Prostate gland (tissue), 2 donors: ENCODE results near the gene DICER1. TPM values are rescaled to one million over a fixed set of nuclear protein-coding genes. Genes with fewer than 3 reads are reported as not detected.

Experiments
- DNase-seq: peaks from one replicate; pipeline ENCODE4 v3.0.0-alpha.2; 2019; ENCODE audit warnings: low spot score
- H3K27ac ChIP-seq, 2 donors: fragments of 200-600 bp; sonication (generic); 2 replicates each; pipeline ENCODE4 v1.5.1; 2017 to 2019
- H3K27me3 ChIP-seq: fragments of 200-600 bp; sonication (generic); replicated peaks from 2 replicates; pipeline ENCODE4 v1.5.1; 2019; ENCODE audit not compliant: insufficient read depth
- H3K36me3 ChIP-seq, 2 donors: fragments of 200-600 bp; sonication (generic); 1 replicate in 1 of 2; 2 replicates in 1 of 2; pipeline versions ENCODE4 v1.5.1 to v1.8.1; 2017 to 2019
- H3K4me1 ChIP-seq: fragments of 200-600 bp; sonication (generic); replicated peaks from 2 replicates; pipeline ENCODE4 v1.5.1; 2019
- H3K4me3 ChIP-seq, 2 donors: fragments of 200-600 bp; sonication (generic); 2 replicates each; pipeline ENCODE4 v1.5.1; 2017 to 2019
- H3K9me3 ChIP-seq: fragments of 200-600 bp; sonication (generic); 2 replicates; pipeline ENCODE4 v1.5.1; 2017
- POLR2A ChIP-seq: fragments of 450-650 bp; IDR thresholded peaks from one replicate; pipeline ENCODE4 v1.6.1; 2016; ENCODE audit warnings: antibody characterized with exemption, mild to moderate bottlenecking
- POLR2AphosphoS5 ChIP-seq: sonication (generic); formaldehyde crosslinking; IDR thresholded peaks from one replicate; pipeline ENCODE4 v1.6.1; 2017; ENCODE audit warnings: antibody characterized with exemption
- WGBS: methylation state at CpG from one replicate; pipeline ENCODE4 v1.1.5; 2018; 5-methylcytosine and 5-hydroxymethylcytosine counted together
- intact Hi-C: fragments of 100-400 bp; cut with DNase I; formaldehyde crosslinking; loops from one replicate; pipeline ENCODE4 v1.14.2; 2022
- total RNA-seq, 2 donors: library from RNA; depleted of rRNA; stranded (reverse); fragments of >200 nt; gene quantifications; one replicate each; pipeline ENCODE4 v1.1.0, GENCODE V29; 2016
- TF ChIP-seq, protein P1 (sequence below), 4 experiments: fragments of 200-600 bp in 2 of 4; fragments of 450-650 bp in 2 of 4; sonication (generic) in 2 of 4; IDR thresholded peaks; 1 replicate in 3 of 4; 2 replicates in 1 of 4; pipeline ENCODE4 v1.5.1; 2016 to 2019; ENCODE audit warnings: antibody characterized with exemption in 4 of 4, mild to moderate bottlenecking in 2 of 4, moderate library complexity in 2 of 4

DICER1 gene
- total RNA-seq, 2 donors from 2014 or later, result 25.4 to 86.3 TPM

DNA sequence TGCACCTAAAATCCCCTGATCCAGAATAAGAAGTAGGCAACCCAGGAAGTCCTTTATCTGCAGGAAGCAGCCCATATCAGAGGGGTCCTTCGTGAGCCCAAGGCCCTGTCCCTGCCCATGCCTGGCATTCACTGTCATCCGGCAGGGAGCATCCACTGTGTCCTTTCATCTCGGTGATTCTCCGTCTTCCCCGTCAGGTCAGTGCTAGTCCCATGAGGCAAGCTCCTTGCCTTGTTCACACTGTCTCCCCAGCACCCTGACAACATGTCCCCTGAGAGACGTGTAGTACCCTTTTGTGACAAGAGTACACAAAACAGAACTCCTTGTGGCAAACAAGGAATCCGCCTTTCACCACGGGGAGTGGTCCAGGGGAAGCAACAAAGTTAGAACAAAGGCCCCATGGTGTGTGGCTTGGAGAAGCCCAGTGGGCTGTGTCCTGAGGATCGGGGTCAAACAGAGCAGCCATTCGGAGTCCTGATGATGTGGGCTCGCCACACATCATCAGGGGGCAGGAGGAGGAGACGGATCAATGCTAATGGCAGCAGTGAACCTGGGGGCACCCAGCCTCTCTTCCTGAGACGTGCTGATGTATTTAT, 112.1 kb downstream of the DICER1 start:
- intact Hi-C loops, result loop anchor here (5.0 kb wide), 1 partner anchor 73 kb away; no protein-coding TSS in a partner anchor

DNA sequence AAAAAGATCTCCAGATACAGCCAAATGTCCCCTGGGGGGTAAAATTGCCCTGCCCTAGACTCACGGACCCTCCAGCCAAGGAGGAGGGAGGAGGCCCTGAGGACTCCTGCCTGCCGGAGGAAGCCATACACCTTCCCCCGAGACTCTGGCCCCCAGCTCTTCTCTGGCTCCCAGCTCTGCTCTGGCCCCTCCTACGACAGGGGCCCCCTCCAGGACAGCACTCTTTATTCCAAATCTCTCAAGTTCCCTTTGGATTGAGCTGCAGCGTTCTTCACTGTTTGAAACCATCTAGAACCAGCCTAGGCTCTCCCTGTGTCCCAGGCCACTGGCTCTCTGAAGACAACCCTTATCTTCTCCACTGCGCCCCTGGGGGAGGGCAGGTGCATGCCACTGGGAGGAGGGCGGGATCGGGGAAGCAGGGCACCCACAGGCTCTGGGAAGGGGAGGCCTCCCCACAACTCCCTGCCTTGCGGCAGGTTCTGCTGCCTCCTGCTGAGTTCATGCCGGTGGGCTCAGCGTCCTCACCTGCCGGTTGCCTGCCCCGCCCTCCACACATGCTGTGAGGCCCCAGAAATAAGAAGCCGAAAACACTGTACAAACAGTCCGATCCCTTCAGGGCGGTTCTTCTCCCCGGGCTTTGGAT, 112.7 kb downstream of the DICER1 start:
- TF ChIP-seq, protein P1, sequence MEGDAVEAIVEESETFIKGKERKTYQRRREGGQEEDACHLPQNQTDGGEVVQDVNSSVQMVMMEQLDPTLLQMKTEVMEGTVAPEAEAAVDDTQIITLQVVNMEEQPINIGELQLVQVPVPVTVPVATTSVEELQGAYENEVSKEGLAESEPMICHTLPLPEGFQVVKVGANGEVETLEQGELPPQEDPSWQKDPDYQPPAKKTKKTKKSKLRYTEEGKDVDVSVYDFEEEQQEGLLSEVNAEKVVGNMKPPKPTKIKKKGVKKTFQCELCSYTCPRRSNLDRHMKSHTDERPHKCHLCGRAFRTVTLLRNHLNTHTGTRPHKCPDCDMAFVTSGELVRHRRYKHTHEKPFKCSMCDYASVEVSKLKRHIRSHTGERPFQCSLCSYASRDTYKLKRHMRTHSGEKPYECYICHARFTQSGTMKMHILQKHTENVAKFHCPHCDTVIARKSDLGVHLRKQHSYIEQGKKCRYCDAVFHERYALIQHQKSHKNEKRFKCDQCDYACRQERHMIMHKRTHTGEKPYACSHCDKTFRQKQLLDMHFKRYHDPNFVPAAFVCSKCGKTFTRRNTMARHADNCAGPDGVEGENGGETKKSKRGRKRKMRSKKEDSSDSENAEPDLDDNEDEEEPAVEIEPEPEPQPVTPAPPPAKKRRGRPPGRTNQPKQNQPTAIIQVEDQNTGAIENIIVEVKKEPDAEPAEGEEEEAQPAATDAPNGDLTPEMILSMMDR (IDR thresholded peaks at IDR 0.05), result no peak
- TF ChIP-seq POLR2AphosphoS5, result no peak
- TF ChIP-seq POLR2A, result no peak
- DNase-seq, result no peak
- Histone ChIP-seq H3K36me3 (no peaks in the 10 kb centered on the region), H3K9me3 (no peaks in the 10 kb centered on the region), H3K4me1 (peaks cover 2% of the 10 kb centered on the region), H3K4me3 (no peak overlapping the region), H3K27me3 (no peaks in the 10 kb centered on the region), H3K27ac (no peak overlapping the region)
- WGBS, result 76% methylated on average over 17 of the region's 17 CpGs
- intact Hi-C loops, result loop anchor here (5.0 kb wide), 1 partner anchor 72 kb away; no protein-coding TSS in a partner anchor

More for the DNA sequence above, 112.1 kb downstream of the DICER1 start:
- no peak for DNase-seq
- no peaks in the 10 kb centered on the region for H3K27me3 ChIP-seq
- WGBS, result 82% methylated on average over 13 of the region's 13 CpGs
- H3K9me3 ChIP-seq, result no peaks in the 10 kb centered on the region
- no peak overlapping the region for H3K27ac ChIP-seq
- TF ChIP-seq, protein P1 (IDR thresholded peaks at IDR 0.05), result no peak
- TF ChIP-seq POLR2A (no peak), POLR2AphosphoS5 (no peak)
- no peak overlapping the region for H3K4me3 ChIP-seq
- no peaks in the 10 kb centered on the region for H3K36me3 ChIP-seq
- peaks cover 2% of the 10 kb centered on the region for H3K4me1 ChIP-seq

- H3K36me3 ChIP-seq, result no peaks in the 10 kb centered on the region
- DNase-seq, result no peak
- H3K27ac ChIP-seq, result no peak overlapping the region
- H3K4me3 ChIP-seq, result no peak overlapping the region
- 82% methylated on average over 17 of the region's 17 CpGs for WGBS
- intact Hi-C loops, result no loop called here
- TF ChIP-seq POLR2AphosphoS5 (no peak), POLR2A (no peak)
- TF ChIP-seq, protein P1 (IDR thresholded peaks at IDR 0.05), result no peak
- H3K4me1 ChIP-seq, result peaks cover 2% of the 10 kb centered on the region
- H3K27me3 ChIP-seq, result no peaks in the 10 kb centered on the region
- H3K9me3 ChIP-seq, result no peaks in the 10 kb centered on the region
Observed at GRCh38 chr14:95043732-95044462, 113.4 kb downstream of the DICER1 start.

DNA sequence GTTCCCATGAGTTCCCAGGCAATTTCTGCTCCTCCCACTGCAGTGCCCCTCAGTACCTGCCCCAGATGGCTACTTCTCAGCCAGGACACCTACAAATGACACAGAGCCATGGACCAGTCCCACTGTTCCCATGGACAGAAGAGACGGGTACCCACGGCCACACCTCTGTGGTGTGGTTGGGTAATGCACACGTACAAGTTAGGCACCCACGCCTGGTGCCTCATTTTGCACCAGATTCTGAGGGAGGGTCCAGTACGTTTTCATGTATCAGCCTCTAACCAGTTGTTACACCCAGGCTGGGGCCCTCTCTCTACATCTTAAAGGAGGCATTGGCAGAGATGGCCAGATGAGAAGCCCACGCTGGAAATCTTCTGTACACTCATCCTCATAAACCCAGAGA, 114.0 kb downstream of the DICER1 start:
- Histone ChIP-seq H3K4me3 (no peak overlapping the region), H3K27me3 (no peaks in the 10 kb centered on the region), H3K27ac (no peak overlapping the region), H3K9me3 (no peaks in the 10 kb centered on the region), H3K4me1 (peaks cover 2% of the 10 kb centered on the region), H3K36me3 (no peaks in the 10 kb centered on the region)
- WGBS, result 95% methylated on average over 6 of the region's 6 CpGs
- TF ChIP-seq, protein P1 (IDR thresholded peaks at IDR 0.05), result no peak
- no peak for TF ChIP-seq POLR2AphosphoS5
- no peak for TF ChIP-seq POLR2A
- intact Hi-C loops, result no loop called here
- no peak for DNase-seq
